K562 (cell line): Measurements from ENCODE around the gene KLHL6. TPM values are rescaled to one million over a fixed set of nuclear protein-coding genes. Genes with fewer than 3 reads are reported as not detected.

Experiments used
- ATAC-seq: fragments of 200-7000 bp; cut with Tn5 transposase; 3 replicates; pipeline ENCODE4 v1.9.1; 2020; ENCODE audit warnings: moderate library complexity
- BruUV-seq: library from RNA; stranded (reverse); fragments of 400-500 nt; replicated peaks from 2 replicates; lab custom pipeline; 2021; lab: Mats Ljungman, UMichigan
- CTCF ChIA-PET: fragments of 300-600 bp; formaldehyde crosslinking; extraction: SDS; loops from one replicate; lab custom pipeline; 2021; ENCODE audit warnings: low intra/inter-chr PET ratio; lab: Yijun Ruan, JAX
- POLR2A ChIA-PET: fragments of 300-600, 350-650 bp; sonication (Branson Sonifier 250); formaldehyde crosslinking; extraction: SDS; loops from one replicate; lab custom pipeline; 2021; ENCODE audit warnings: antibody characterized with exemption, inconsistent platforms; lab: Yijun Ruan, JAX
- DNase-seq, 4 experiments: peaks; one replicate each; pipeline versions ENCODE4 v3.0.0 to v3.0.0-alpha.2; 2011 to 2018; ENCODE audit warnings: low spot score in 3 of 4, mixed read lengths in 3 of 4; ENCODE audit errors: extremely low read depth in 1 of 4
- FAIRE-seq: peaks from 2 replicates; lab custom pipeline; 2011; peaks lifted over from hg19 to GRCh38; lab: Jason Lieb, UNC
- H2AFZ ChIP-seq: 2 replicates; pipeline ENCODE4 v1.6.0; 2011; ENCODE audit warnings: low read depth, low read length, control low read depth, inconsistent platforms
- H3K27ac ChIP-seq: fragments of 200-600 bp; 3 replicates; pipeline ENCODE4 v1.8.0; 2011; ENCODE audit warnings: low read depth, mild to moderate bottlenecking, control low read depth, inconsistent platforms, low read length, moderate library complexity, mixed read lengths; ENCODE audit errors: extremely low read depth
- H3K27me3 ChIP-seq, 2 experiments: fragments of 300-600 bp in 1 of 2; 2 replicates in 1 of 2; 3 replicates in 1 of 2; pipeline versions ENCODE4 v1.6.0 to v1.8.0; 2011; ENCODE audit warnings: inconsistent platforms in 2 of 2, low read length in 2 of 2, mild to moderate bottlenecking in 1 of 2, mixed read lengths in 1 of 2, moderate library complexity in 1 of 2; ENCODE audit not compliant: control insufficient read depth in 2 of 2, insufficient read depth in 2 of 2
- H3K36me3 ChIP-seq: fragments of 300-600 bp; 3 replicates; pipeline ENCODE4 v1.8.0; 2011; ENCODE audit warnings: mild to moderate bottlenecking, low read length, inconsistent platforms; ENCODE audit not compliant: control insufficient read depth, insufficient read depth
- H3K4me1 ChIP-seq, 2 experiments: fragments of 200-600 bp in 1 of 2; replicated peaks in 1 of 2; 2 replicates in 1 of 2; 3 replicates in 1 of 2; pipeline versions ENCODE4 v1.5.1 to v1.8.0; 2011; ENCODE audit warnings: inconsistent platforms in 2 of 2, low read length in 2 of 2, mild to moderate bottlenecking in 1 of 2, mixed read lengths in 1 of 2, moderate library complexity in 1 of 2; ENCODE audit not compliant: control insufficient read depth in 2 of 2, insufficient read depth in 2 of 2
- H3K4me2 ChIP-seq: 2 replicates; pipeline ENCODE4 v1.6.1; 2011; ENCODE audit warnings: low read length, control low read depth, inconsistent platforms, mixed read lengths; ENCODE audit not compliant: insufficient read depth
- H3K4me3 ChIP-seq: fragments of 200-600 bp; sonication (generic), shearing (Covaris generic); 2 replicates; pipeline ENCODE4 v1.5.1; 2016; ENCODE audit warnings: control low read depth, inconsistent platforms
- H3K79me2 ChIP-seq: fragments of 200-600 bp; 3 replicates; pipeline ENCODE4 v1.8.0; 2011; ENCODE audit warnings: low read length, inconsistent platforms; ENCODE audit not compliant: control insufficient read depth, insufficient read depth
- H3K9ac ChIP-seq, 2 experiments: 2 replicates each; pipeline versions ENCODE4 v1.6.0 to v1.6.1; 2011; ENCODE audit warnings: low read depth in 2 of 2, low read length in 2 of 2, control low read depth in 1 of 2, inconsistent platforms in 1 of 2, mild to moderate bottlenecking in 1 of 2, mixed read lengths in 1 of 2; ENCODE audit not compliant: insufficient read depth in 1 of 2
- H3K9me1 ChIP-seq: one replicate; pipeline ENCODE4 v1.6.0; 2011; ENCODE audit warnings: inconsistent platforms, mild to moderate bottlenecking, low read length, moderate library complexity; ENCODE audit not compliant: control insufficient read depth, insufficient read depth
- H3K9me3 ChIP-seq: replicated peaks from 2 replicates; pipeline ENCODE4 v1.5.1; 2011; ENCODE audit warnings: low read depth, low read length, inconsistent platforms; ENCODE audit not compliant: control insufficient read depth, insufficient read depth
- H4K20me1 ChIP-seq: replicated peaks from 2 replicates; pipeline ENCODE4 v1.6.1; 2011; ENCODE audit warnings: low read length, inconsistent platforms, mixed read lengths; ENCODE audit not compliant: control insufficient read depth, insufficient read depth
- PPARD ChIP-seq: fragments of 250-450 bp; sonication (Bioruptor Pico); IDR thresholded peaks from 2 replicates; pipeline ENCODE4 v1.8.0; 2022; ENCODE audit warnings: inconsistent platforms, mild to moderate bottlenecking, moderate library complexity
- SUPT5H ChIP-seq: fragments of 450-650 bp; IDR thresholded peaks from 2 replicates; pipeline ENCODE4 v1.6.1; 2016
- TEAD4 ChIP-seq, 2 experiments: sonication (generic) in 1 of 2; formaldehyde crosslinking in 1 of 2; IDR thresholded peaks; 2 replicates each; pipeline versions ENCODE4 v1.6.1 to v1.8.0; 2012 to 2022; ENCODE audit warnings: borderline replicate concordance in 1 of 2, inconsistent platforms in 1 of 2, low read length in 1 of 2, mild to moderate bottlenecking in 1 of 2, missing genetic modification reagents in 1 of 2
- THRB ChIP-seq: fragments of 450-650 bp; formaldehyde crosslinking; conservative IDR thresholded peaks from 2 replicates; pipeline ENCODE4 v1.4.0; 2022; ENCODE audit warnings: mild to moderate bottlenecking, missing genetic modification characterization
- TOE1 ChIP-seq, 2 experiments: fragments of 450-650 bp in 1 of 2; sonication (generic) in 1 of 2; formaldehyde crosslinking in 1 of 2; IDR thresholded peaks; 2 replicates each; pipeline versions ENCODE4 v1.7.1 to v1.8.0; 2016 to 2022; ENCODE audit warnings: borderline replicate concordance in 2 of 2, mild to moderate bottlenecking in 2 of 2, antibody characterized with exemption in 1 of 2, inconsistent platforms in 1 of 2, low read depth in 1 of 2, missing genetic modification reagents in 1 of 2, moderate library complexity in 1 of 2
- UBTF ChIP-seq, 2 experiments: IDR thresholded peaks; 2 replicates each; pipeline ENCODE4 v1.6.1; 2012; ENCODE audit warnings: improper control_type of control experiment in 2 of 2, low read depth in 2 of 2, low read length in 2 of 2, borderline replicate concordance in 1 of 2
- ZNF121 ChIP-seq: sonication (generic); formaldehyde crosslinking; conservative IDR thresholded peaks from 2 replicates; pipeline ENCODE4 v1.8.0; 2022; ENCODE audit warnings: missing genetic modification reagents
- ZNF316 ChIP-seq: fragments of 450-650 bp; IDR thresholded peaks from 2 replicates; pipeline ENCODE4 v1.6.1; 2016
- ZNF354B ChIP-seq: fragments of 250-450 bp; sonication (Bioruptor Pico); IDR thresholded peaks from 2 replicates; pipeline ENCODE4 v1.4.0; 2020
- WGBS: fragments of 100-300 bp; shearing (Covaris generic); methylation state at CpG from one replicate; pipeline ENCODE4 v1.1.6; 2016; ENCODE audit warnings: low coverage, mixed read lengths; ENCODE audit not compliant: insufficient coverage; ENCODE audit errors: missing lambda C conversion rate; 5-methylcytosine and 5-hydroxymethylcytosine counted together
- in situ Hi-C: fragments of 300-500 bp; cut with MboI; formaldehyde crosslinking; loops from 4 replicates; pipeline ENCODE4 v1.15.0; 2018; ENCODE audit warnings: inconsistent platforms, mixed read lengths
- intact Hi-C: fragments of 100-400 bp; cut with micrococcal nuclease; formaldehyde crosslinking; loops from 2 replicates; pipeline ENCODE4 v1.14.2; 2022
- polyA plus RNA-seq, 8 experiments: library from polyadenylated mRNA; depleted of rRNA in 4 of 8; stranded (reverse) in 5 of 8; unstranded in 3 of 8; fragments of >200 nt; fragmentation: Nextera tagmentation in 2 of 8; fragmentation: Illumina TruSeq in 1 of 8; extraction: Ambion mirVana in 2 of 8; extraction: Trizol in 1 of 8; gene quantifications; 2 replicates each; pipeline versions ENCODE4 v1.2.1 to v1.2.3, GENCODE V29; 2011 to 2014; ENCODE audit warnings: inconsistent platforms in 1 of 8, missing spikeins in 1 of 8
- total RNA-seq, 7 experiments: library from RNA; depleted of rRNA in 6 of 7; stranded (reverse); fragments of >200 nt in 6 of 7; fragmentation: Illumina TruSeq in 2 of 7; extraction: Trizol in 2 of 7; gene quantifications; 2 replicates each; pipeline versions ENCODE4 v1.2.1 to v1.2.3, GENCODE V29; 2011 to 2021; ENCODE audit warnings: low replicate concordance in 1 of 7
- TF ChIP-seq, protein P1 (sequence below): fragments of 250-450 bp; sonication (Bioruptor Pico); IDR thresholded peaks from 2 replicates; pipeline ENCODE4 v1.8.0; 2022; ENCODE audit warnings: moderate library complexity, mild to moderate bottlenecking, inconsistent platforms
- TF ChIP-seq, protein P2 (sequence below): fragments of 250-450 bp; sonication (Bioruptor Pico); IDR thresholded peaks from 2 replicates; pipeline ENCODE4 v1.5.1; 2021; ENCODE audit warnings: mild to moderate bottlenecking
- TF ChIP-seq, protein P3 (sequence below): fragments of 250-450 bp; sonication (Bioruptor Pico); IDR thresholded peaks from 2 replicates; pipeline ENCODE4 v1.4.0; 2020; ENCODE audit warnings: mild to moderate bottlenecking, moderate library complexity

Gene KLHL6
- total and polyA plus RNA-seq, 9 of the 15 experiments (the other 6 are each of a cell fraction or from before 2014, with no cell fraction given): 0.18 to 2.1 (median 1.4) TPM

GRCh38 chr3:183494341-183494740 is 61.2 kb downstream of the KLHL6 start:
- FAIRE-seq (no peak), DNase-seq (no peak), ATAC-seq (no peak; the same call in 2 of the 3 replicates)
- Histone ChIP-seq H3K27ac (no peak overlapping the region), H4K20me1 (no peaks in the 10 kb centered on the region), H3K4me3 (no peak overlapping the region), H3K79me2 (no peaks in the 10 kb centered on the region), H3K4me2 (no peak overlapping the region), H3K9me3 (no peaks in the 10 kb centered on the region; the same call in 1 of the 2 replicates), H3K36me3 (no peaks in the 10 kb centered on the region), H3K4me1 (peaks cover 7 to 8% of the 10 kb centered on the region in 2 experiments; a peak in 3 of 5 replicates), H2AFZ (no peak overlapping the region), H3K9me1 (no peaks in the 10 kb centered on the region), H3K9ac (no peak overlapping the region), H3K27me3 (no peaks in the 10 kb centered on the region)
- POLR2A ChIA-PET: interaction anchor here (1.0 to 2.1 kb wide), 2 partner anchors 8 to 9 kb away, joined by 3 to 7 read pairs; no protein-coding TSS in a partner anchor
- WGBS: 40% methylated on average over 2 of the region's 2 CpGs
- intact Hi-C loops: no loop called here
- BruUV-seq: no TSS peak
- in situ Hi-C loops: no loop called here
- CTCF ChIA-PET: no interaction called here
- TF ChIP-seq TEAD4 (IDR thresholded peaks at IDR 0.05; ENCODE audit: low read length): no peak
- no peak for TF ChIP-seq TEAD4 (CRISPR knock-in tag; IDR thresholded peaks at IDR 0.05; ENCODE audit: borderline replicate concordance)
- no peak for TF ChIP-seq ZNF354B
- TF ChIP-seq UBTF (IDR thresholded peaks at IDR 0.05; ENCODE audit: borderline replicate concordance in 1 of 2, low read depth in 2 of 2, low read length in 2 of 2): no peak
- TF ChIP-seq, protein P1, sequence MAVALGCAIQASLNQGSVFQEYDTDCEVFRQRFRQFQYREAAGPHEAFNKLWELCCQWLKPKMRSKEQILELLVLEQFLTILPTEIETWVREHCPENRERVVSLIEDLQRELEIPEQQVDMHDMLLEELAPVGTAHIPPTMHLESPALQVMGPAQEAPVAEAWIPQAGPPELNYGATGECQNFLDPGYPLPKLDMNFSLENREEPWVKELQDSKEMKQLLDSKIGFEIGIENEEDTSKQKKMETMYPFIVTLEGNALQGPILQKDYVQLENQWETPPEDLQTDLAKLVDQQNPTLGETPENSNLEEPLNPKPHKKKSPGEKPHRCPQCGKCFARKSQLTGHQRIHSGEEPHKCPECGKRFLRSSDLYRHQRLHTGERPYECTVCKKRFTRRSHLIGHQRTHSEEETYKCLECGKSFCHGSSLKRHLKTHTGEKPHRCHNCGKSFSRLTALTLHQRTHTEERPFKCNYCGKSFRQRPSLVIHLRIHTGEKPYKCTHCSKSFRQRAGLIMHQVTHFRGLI (CRISPR knock-in tag): no peak
- no peak for TF ChIP-seq TOE1 (IDR thresholded peaks at IDR 0.05; ENCODE audit: borderline replicate concordance)
- TF ChIP-seq TOE1 (CRISPR knock-in tag; IDR thresholded peaks at IDR 0.05; ENCODE audit: borderline replicate concordance, low read depth): no peak
- TF ChIP-seq, protein P2, sequence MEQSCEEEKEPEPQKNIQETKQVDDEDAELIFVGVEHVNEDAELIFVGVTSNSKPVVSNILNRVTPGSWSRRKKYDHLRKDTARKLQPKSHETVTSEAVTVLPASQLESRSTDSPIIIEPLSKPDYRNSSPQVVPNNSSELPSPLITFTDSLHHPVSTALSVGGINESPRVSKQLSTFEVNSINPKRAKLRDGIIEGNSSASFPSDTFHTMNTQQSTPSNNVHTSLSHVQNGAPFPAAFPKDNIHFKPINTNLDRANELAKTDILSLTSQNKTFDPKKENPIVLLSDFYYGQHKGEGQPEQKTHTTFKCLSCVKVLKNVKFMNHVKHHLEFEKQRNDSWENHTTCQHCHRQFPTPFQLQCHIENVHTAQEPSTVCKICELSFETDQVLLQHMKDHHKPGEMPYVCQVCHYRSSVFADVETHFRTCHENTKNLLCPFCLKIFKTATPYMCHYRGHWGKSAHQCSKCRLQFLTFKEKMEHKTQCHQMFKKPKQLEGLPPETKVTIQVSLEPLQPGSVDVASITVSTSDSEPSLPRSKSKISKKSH: no peak
- no peak for TF ChIP-seq ZNF316
- TF ChIP-seq SUPT5H: no peak
- TF ChIP-seq PPARD (CRISPR knock-in tag): no peak
- TF ChIP-seq, protein P3, sequence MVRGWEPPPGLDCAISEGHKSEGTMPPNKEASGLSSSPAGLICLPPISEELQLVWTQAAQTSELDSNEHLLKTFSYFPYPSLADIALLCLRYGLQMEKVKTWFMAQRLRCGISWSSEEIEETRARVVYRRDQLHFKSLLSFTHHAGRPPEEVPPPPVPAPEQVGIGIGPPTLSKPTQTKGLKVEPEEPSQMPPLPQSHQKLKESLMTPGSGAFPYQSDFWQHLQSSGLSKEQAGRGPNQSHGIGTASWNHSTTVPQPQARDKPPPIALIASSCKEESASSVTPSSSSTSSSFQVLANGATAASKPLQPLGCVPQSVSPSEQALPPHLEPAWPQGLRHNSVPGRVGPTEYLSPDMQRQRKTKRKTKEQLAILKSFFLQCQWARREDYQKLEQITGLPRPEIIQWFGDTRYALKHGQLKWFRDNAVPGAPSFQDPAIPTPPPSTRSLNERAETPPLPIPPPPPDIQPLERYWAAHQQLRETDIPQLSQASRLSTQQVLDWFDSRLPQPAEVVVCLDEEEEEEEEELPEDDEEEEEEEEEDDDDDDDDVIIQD: no peak
- TF ChIP-seq THRB (CRISPR knock-in tag): no peak
- no peak for TF ChIP-seq ZNF121 (CRISPR knock-in tag)
